GM10847 (cell line): ENCODE measurements around the gene EFCAB13.

Experiments
- POLR2A ChIP-seq: IDR thresholded peaks from 2 replicates; pipeline ENCODE4 v1.6.1; 2011; ENCODE audit not compliant: insufficient read length; ENCODE audit errors: extremely low read depth

EFCAB13 gene

DNA sequence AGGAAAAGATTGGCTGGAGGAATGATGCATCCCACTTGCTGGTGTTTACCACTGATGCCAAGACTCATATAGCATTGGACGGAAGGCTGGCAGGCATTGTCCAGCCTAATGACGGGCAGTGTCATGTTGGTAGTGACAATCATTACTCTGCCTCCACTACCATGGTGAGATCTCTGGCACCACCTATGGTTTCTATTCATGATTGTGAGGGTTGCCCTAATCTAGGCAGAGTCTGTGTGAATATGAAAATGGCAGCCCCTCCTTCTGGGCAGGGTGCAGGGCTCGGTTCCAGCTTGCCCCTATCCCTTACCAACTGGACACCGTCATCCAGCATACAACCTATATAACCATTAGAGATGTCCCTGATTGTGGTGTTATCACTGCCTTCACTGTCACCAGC, 36.7 kb upstream of the EFCAB13 start:
- no peak for TF ChIP-seq POLR2A

- TF ChIP-seq POLR2A, result no peak
Measured at GRCh38 chr17:47287639-47288038, 36.1 kb upstream of the EFCAB13 start.

- TF ChIP-seq POLR2A, result no peak
Measured at GRCh38 chr17:47288531-47289116, 35.1 kb upstream of the EFCAB13 start.

GRCh38 chr17:47289302-47289701, 34.5 kb upstream of the EFCAB13 start:
- no peak for TF ChIP-seq POLR2A

GRCh38 chr17:47290870-47291241, 32.9 kb upstream of the EFCAB13 start:
- no peak for TF ChIP-seq POLR2A

DNA sequence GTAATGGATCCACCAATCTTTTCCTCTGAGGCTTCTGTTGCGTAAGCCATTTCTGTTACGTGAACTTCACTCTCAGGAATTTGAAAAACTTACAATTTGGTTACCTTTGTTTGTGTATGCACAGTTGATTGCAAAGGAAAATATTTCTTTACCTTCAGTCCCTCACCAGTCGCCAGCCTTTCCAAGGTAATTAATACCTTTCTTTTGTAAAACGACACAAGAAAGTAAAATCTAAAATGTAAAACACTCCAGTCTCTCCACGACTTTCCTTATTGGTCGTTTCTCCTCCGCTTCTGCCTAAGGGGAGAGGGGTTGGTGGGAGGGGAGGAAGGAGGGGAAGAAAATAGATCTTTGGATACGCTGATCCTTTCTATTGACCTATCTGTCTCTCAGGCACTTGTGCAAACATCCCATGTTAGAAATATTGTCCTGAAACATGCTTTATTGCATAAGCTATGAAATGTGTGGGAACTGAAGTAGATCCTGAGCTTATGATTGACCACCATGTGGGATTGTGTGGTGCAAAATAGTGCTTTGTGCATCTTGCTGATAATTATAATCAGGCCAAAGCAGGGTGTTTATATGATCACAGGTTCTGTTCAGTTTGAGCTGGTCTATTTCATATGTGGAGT, 32.4 kb upstream of the EFCAB13 start:
- no peak for TF ChIP-seq POLR2A

GRCh38 chr17:47292206-47292605, 31.5 kb upstream of the EFCAB13 start:
- TF ChIP-seq POLR2A, result no peak

- no peak for TF ChIP-seq POLR2A
Measured at GRCh38 chr17:47295037-47295873, 28.5 kb upstream of the EFCAB13 start.

GRCh38 chr17:47295874-47296255, 27.9 kb upstream of the EFCAB13 start:
- no peak for TF ChIP-seq POLR2A

- no peak for TF ChIP-seq POLR2A
Measured at GRCh38 chr17:47297661-47298400, 25.9 kb upstream of the EFCAB13 start.

- no peak for TF ChIP-seq POLR2A
Measured at GRCh38 chr17:47298712-47299111, 25.0 kb upstream of the EFCAB13 start.

DNA sequence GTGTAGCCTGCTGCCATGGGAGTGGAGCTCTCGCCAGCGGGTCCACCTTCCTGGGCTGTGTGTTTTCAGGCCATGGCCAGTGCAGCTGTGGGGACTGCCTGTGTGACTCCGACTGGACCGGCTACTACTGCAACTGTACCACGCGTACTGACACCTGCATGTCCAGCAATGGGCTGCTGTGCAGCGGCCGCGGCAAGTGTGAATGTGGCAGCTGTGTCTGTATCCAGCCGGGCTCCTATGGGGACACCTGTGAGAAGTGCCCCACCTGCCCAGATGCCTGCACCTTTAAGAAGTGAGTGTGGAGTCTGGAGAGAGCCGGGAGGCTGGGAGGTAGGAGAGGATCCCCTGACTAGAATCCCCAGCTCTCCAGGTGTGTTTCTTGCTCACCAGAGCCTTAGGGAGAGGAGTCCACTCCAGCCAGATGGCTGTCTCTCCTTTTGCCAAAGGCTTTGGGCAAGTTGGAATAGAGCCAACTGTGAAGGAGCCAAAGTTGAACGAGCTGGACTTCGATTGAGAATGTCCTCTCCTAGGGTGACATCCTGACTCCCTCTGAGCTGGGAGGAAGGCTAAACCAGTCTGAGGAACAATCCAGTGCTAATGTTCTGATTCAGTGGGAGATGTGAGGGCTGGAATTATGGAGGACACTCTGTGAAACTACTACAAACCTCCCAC, 24.4 kb upstream of the EFCAB13 start:
- TF ChIP-seq POLR2A, result no peak

DNA sequence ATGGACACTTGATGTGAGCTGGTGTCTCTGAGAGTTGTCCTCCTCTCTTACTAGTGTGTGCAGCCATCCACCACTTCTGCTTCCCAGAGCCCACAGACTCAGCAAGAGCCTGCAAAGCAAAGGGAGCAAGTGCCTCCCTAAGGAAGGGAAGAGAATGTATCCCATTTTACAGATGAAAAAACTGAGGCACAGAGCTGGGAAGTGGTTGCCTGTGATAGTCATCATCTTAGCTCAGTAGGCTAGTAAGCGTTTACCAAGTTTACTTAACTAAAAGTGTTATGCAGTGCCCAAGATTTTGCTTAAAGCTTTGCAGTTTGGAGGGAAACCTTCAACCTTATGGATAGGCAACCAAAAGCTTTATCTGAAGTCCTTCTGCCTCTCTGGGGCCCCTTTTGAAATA, 23.0 kb upstream of the EFCAB13 start:
- TF ChIP-seq POLR2A, result no peak

DNA sequence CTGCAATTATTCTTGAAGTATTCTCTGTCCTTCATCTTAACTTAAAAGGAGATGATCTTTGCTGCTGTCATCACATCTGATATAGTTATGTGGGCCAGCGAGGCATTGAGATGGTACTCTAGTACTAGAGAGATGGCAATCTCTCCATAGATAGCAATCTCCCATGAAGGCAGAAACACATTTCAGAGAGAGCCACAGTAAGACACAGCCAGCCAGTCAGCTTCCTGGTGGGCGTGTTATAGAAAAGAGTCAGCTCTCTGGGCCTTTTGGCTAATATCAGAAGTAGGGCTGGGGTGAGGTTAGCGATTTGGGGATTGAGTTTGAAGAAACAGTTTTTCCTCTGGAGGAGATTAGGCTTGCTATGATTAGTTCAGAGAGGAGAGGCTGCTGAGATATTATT, 22.6 kb upstream of the EFCAB13 start:
- no peak for TF ChIP-seq POLR2A

DNA sequence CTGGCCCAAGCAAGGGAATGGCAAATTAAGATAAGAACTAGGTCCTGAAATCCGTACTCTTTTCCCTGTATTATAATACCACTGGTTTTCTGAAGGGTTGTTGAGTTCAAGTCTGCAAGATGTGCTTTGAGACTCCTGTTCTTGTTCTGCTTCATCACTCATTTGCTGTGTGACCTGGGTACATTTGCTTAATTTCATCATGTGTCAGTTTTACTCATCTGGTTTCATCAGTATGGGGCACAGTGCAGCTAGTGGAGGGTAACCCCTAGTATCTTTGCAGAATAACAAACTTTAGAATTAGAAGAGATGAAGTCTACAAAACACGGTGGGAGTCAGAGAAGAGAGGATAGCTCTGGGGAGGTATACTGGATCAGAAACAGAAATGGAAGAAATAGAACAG, 21.9 kb upstream of the EFCAB13 start:
- TF ChIP-seq POLR2A, result no peak
